WTC11 (cell line): ENCODE results near the gene ADK. TPM values are rescaled to one million over a fixed set of nuclear protein-coding genes. Genes with fewer than 3 reads are reported as not detected.
A peak's percentile ranks its signal among the peaks of the same experiment; 100 is the strongest.

Source experiments
- ATAC-seq: fragments of 200-7000 bp; cut with Tn5 transposase; 2 replicates; pipeline ENCODE4 v1.10.0; 2021; ENCODE audit warnings: mild to moderate bottlenecking, moderate library complexity
- CTCF ChIA-PET: fragments of 300-600 bp; sonication (Branson Sonifier 250); formaldehyde crosslinking; loops from one replicate; lab custom pipeline; 2021; ENCODE audit warnings: antibody characterized with exemption; lab: Charles Lee
- POLR2A ChIA-PET: fragments of 350-600 bp; sonication (Branson Sonifier 250); formaldehyde crosslinking; loops from one replicate; lab custom pipeline; 2021; ENCODE audit warnings: antibody characterized with exemption; lab: Charles Lee
- DNase-seq: peaks from one replicate; pipeline ENCODE4 v3.0.0; 2021; ENCODE audit warnings: low spot score
- H3K27ac Mint-ChIP-seq: 2 replicates; pipeline ENCODE4 v1.8.0; 2021; ENCODE audit warnings: mixed read lengths
- H3K27me3 Mint-ChIP-seq: 2 replicates; pipeline ENCODE4 v1.8.0; 2021; ENCODE audit warnings: low read depth, mild to moderate bottlenecking, moderate library complexity, mixed read lengths
- H3K36me3 Mint-ChIP-seq: 2 replicates; pipeline ENCODE4 v1.8.0; 2021; ENCODE audit warnings: mixed read lengths
- H3K4me1 Mint-ChIP-seq: 2 replicates; pipeline ENCODE4 v1.8.0; 2022; ENCODE audit warnings: mixed read lengths
- H3K4me3 Mint-ChIP-seq: 2 replicates; pipeline ENCODE4 v1.8.0; 2021; ENCODE audit warnings: mild to moderate bottlenecking, moderate library complexity, mixed read lengths
- H3K9me3 Mint-ChIP-seq: 2 replicates; pipeline ENCODE4 v1.8.0; 2021; ENCODE audit warnings: mixed read lengths
- AR ChIP-seq: fragments of 250-450 bp; sonication (Bioruptor Pico); IDR thresholded peaks from 2 replicates; pipeline ENCODE4 v1.9.0; 2021; ENCODE audit warnings: mild to moderate bottlenecking
- CDX4 ChIP-seq: fragments of 250-450 bp; sonication (Bioruptor Pico); IDR thresholded peaks from 2 replicates; pipeline ENCODE4 v1.9.0; 2021; ENCODE audit warnings: moderate library complexity, mild to moderate bottlenecking, inconsistent platforms, borderline replicate concordance
- CREB1 ChIP-seq: sonication (generic); formaldehyde crosslinking; IDR thresholded peaks from 2 replicates; pipeline ENCODE4 v1.8.0; 2023; ENCODE audit warnings: mild to moderate bottlenecking, missing genetic modification reagents
- CREM ChIP-seq: sonication (generic); formaldehyde crosslinking; IDR thresholded peaks from 2 replicates; pipeline ENCODE4 v1.8.1; 2022; ENCODE audit warnings: mild to moderate bottlenecking, missing genetic modification reagents, moderate library complexity
- E2F1 ChIP-seq: sonication (generic); formaldehyde crosslinking; IDR thresholded peaks from 2 replicates; pipeline ENCODE4 v1.8.0; 2022; ENCODE audit warnings: mild to moderate bottlenecking, missing genetic modification reagents
- E2F4 ChIP-seq: sonication (generic); formaldehyde crosslinking; IDR thresholded peaks from 2 replicates; pipeline ENCODE4 v1.8.1; 2022; ENCODE audit warnings: low read depth, mild to moderate bottlenecking, moderate library complexity, missing genetic modification reagents, borderline replicate concordance
- GABPB1 ChIP-seq: sonication (generic); formaldehyde crosslinking; IDR thresholded peaks from 2 replicates; pipeline ENCODE4 v1.8.1; 2023; ENCODE audit warnings: mild to moderate bottlenecking, missing genetic modification reagents
- IRF1 ChIP-seq: sonication (generic); formaldehyde crosslinking; IDR thresholded peaks from 2 replicates; pipeline ENCODE4 v1.8.0; 2023; ENCODE audit warnings: missing genetic modification reagents
- JUN ChIP-seq: sonication (generic); formaldehyde crosslinking; IDR thresholded peaks from 2 replicates; pipeline ENCODE4 v1.8.0; 2023; ENCODE audit warnings: mild to moderate bottlenecking, missing genetic modification reagents
- KAT7 ChIP-seq: sonication (generic); formaldehyde crosslinking; IDR thresholded peaks from 2 replicates; pipeline ENCODE4 v1.8.1; 2023; ENCODE audit warnings: missing genetic modification reagents, mild to moderate bottlenecking, borderline replicate concordance
- MAX ChIP-seq: sonication (generic); formaldehyde crosslinking; IDR thresholded peaks from 2 replicates; pipeline ENCODE4 v1.8.0; 2022; ENCODE audit warnings: mild to moderate bottlenecking, missing genetic modification reagents
- MLX ChIP-seq: sonication (generic); formaldehyde crosslinking; IDR thresholded peaks from 2 replicates; pipeline ENCODE4 v1.8.1; 2023; ENCODE audit warnings: mild to moderate bottlenecking, missing genetic modification reagents, moderate library complexity
- MXD4 ChIP-seq: fragments of 250-450 bp; sonication (Bioruptor Pico); IDR thresholded peaks from 2 replicates; pipeline ENCODE4 v1.8.0; 2021; ENCODE audit warnings: mild to moderate bottlenecking, moderate library complexity, borderline replicate concordance
- NR1H2 ChIP-seq: sonication (generic); formaldehyde crosslinking; IDR thresholded peaks from 2 replicates; pipeline ENCODE4 v1.9.0; 2021; ENCODE audit warnings: mild to moderate bottlenecking, moderate library complexity, missing genetic modification reagents
- SP1 ChIP-seq: sonication (generic); formaldehyde crosslinking; conservative IDR thresholded peaks from 2 replicates; pipeline ENCODE4 v1.8.1; 2022; ENCODE audit warnings: missing genetic modification reagents
- TCF7 ChIP-seq: sonication (generic); formaldehyde crosslinking; IDR thresholded peaks from 2 replicates; pipeline ENCODE4 v1.8.0; 2022; ENCODE audit warnings: mild to moderate bottlenecking, low read depth, missing genetic modification reagents, moderate library complexity
- TP53 ChIP-seq: sonication (generic); formaldehyde crosslinking; IDR thresholded peaks from 2 replicates; pipeline ENCODE4 v1.8.1; 2023; ENCODE audit warnings: mild to moderate bottlenecking, missing genetic modification reagents
- ZBTB43 ChIP-seq: sonication (generic); formaldehyde crosslinking; IDR thresholded peaks from 2 replicates; pipeline ENCODE4 v1.8.1; 2023; ENCODE audit warnings: mild to moderate bottlenecking, missing genetic modification reagents
- ZNF121 ChIP-seq: sonication (generic); formaldehyde crosslinking; IDR thresholded peaks from 2 replicates; pipeline ENCODE4 v1.8.0; 2023; ENCODE audit warnings: missing genetic modification reagents
- ZNF423 ChIP-seq: fragments of 250-450 bp; sonication (Bioruptor Pico); IDR thresholded peaks from 2 replicates; pipeline ENCODE4 v2.1.2; 2022; ENCODE audit warnings: mild to moderate bottlenecking, moderate library complexity
- total RNA-seq: library from RNA; stranded (reverse); gene quantifications from 3 replicates; pipeline ENCODE4 v1.2.3, GENCODE V29; 2021

ADK gene
- total RNA-seq, 1 experiment from 2014 or later: 32.7 TPM

GRCh38 chr10:74379474-74379873 lies 228.5 kb downstream of the ADK start (continued):
- no peak for TF ChIP-seq AR (CRISPR knock-in tag)
- no peak for TF ChIP-seq IRF1 (CRISPR knock-in tag)
- TF ChIP-seq JUN: no peak
- TF ChIP-seq, all 79 proteins: peak for 0

GRCh38 chr10:74380795-74381194 lies 229.8 kb downstream of the ADK start:
- Mint-ChIP-seq H3K27ac (no peak overlapping the region), H3K9me3 (peaks cover 3% of the 10 kb centered on the region; the same call in 1 of the 2 replicates)

GRCh38 chr10:74381291-74381853 lies 230.4 kb downstream of the ADK start:
- H3K4me1 Mint-ChIP-seq: peaks cover 6% of the 10 kb centered on the region
- H3K4me3 Mint-ChIP-seq: no peak overlapping the region
- CTCF ChIA-PET: no interaction called here
- no peak for DNase-seq
- H3K27me3 Mint-ChIP-seq: no peaks in the 10 kb centered on the region
- TF ChIP-seq ZBTB43 (no peak), SP1 (CRISPR knock-in tag) (no peak), MAX (CRISPR knock-in tag) (no peak), TP53 (CRISPR knock-in tag) (no peak), KAT7 (CRISPR knock-in tag) (no peak), E2F1 (CRISPR knock-in tag) (no peak), ZNF423 (CRISPR knock-in tag) (no peak)
- TF ChIP-seq, all 79 proteins: peak for 0
- Mint-ChIP-seq H3K36me3 (no peaks in the 10 kb centered on the region), H3K27ac (peak overlapping the region; percentile 2; the same call in 1 of the 2 replicates), H3K9me3 (peaks cover 3% of the 10 kb centered on the region; the same call in 1 of the 2 replicates)
- POLR2A ChIA-PET: no interaction called here
- ATAC-seq: no peak

More at GRCh38 chr10:74380795-74381194, 229.8 kb downstream of the ADK start:
- CTCF ChIA-PET: no interaction called here
- DNase-seq (no peak), ATAC-seq (no peak)
- POLR2A ChIA-PET: no interaction called here
- no peaks in the 10 kb centered on the region for H3K27me3 Mint-ChIP-seq
- H3K4me3 Mint-ChIP-seq: no peak overlapping the region
- H3K4me1 Mint-ChIP-seq: peaks cover 6% of the 10 kb centered on the region
- no peaks in the 10 kb centered on the region for H3K36me3 Mint-ChIP-seq
- TF ChIP-seq MXD4 (CRISPR knock-in tag): no peak
- no peak for TF ChIP-seq CREB1 (CRISPR knock-in tag)
- TF ChIP-seq TCF7 (CRISPR knock-in tag): no peak
- TF ChIP-seq ZNF121 (CRISPR knock-in tag): no peak
- no peak for TF ChIP-seq MLX (CRISPR knock-in tag)
- TF ChIP-seq NR1H2 (CRISPR knock-in tag): no peak
- no peak for TF ChIP-seq CDX4 (CRISPR knock-in tag)
- TF ChIP-seq E2F4: no peak
- no peak for TF ChIP-seq SP1 (CRISPR knock-in tag)
- no peak for TF ChIP-seq GABPB1
- no peak for TF ChIP-seq CREM (CRISPR knock-in tag)
